ENCODE results near the gene TAF10.

Gene TAF10

GRCh38 chr11:6650980-6651379, 39.0 kb upstream of the TAF10 start:
- POLR2A ChIA-PET (ENCODE audit: low non-redundant PET), result no interaction called here
- H3K27ac ChIP-seq, result no peak overlapping the region
- no peak for TF ChIP-seq CTCF (conservative IDR thresholded peaks at IDR 0.05; ENCODE audit: low read depth)
- CTCF ChIA-PET, result no interaction called here
- no peak for DNase-seq (ENCODE audit: low spot score)

GRCh38 chr11:6650104-6650503, 38.1 kb upstream of the TAF10 start:
- CTCF ChIA-PET, result no interaction called here
- DNase-seq (ENCODE audit: low spot score), result no peak
- H3K27ac ChIP-seq, result no peak overlapping the region
- POLR2A ChIA-PET (ENCODE audit: low non-redundant PET), result no interaction called here
- no peak for TF ChIP-seq CTCF (conservative IDR thresholded peaks at IDR 0.05; ENCODE audit: low read depth)

GRCh38 chr11:6648501-6648900, 36.5 kb upstream of the TAF10 start:
- DNase-seq (ENCODE audit: low spot score), result no peak
- TF ChIP-seq CTCF (conservative IDR thresholded peaks at IDR 0.05; ENCODE audit: low read depth), result no peak
- H3K27ac ChIP-seq, result no peak overlapping the region
- ChIA-PET CTCF (no interaction called here), POLR2A (ENCODE audit: low non-redundant PET) (no interaction called here)

- ChIA-PET POLR2A (ENCODE audit: low non-redundant PET) (no interaction called here), CTCF (no interaction called here)
- H3K27ac ChIP-seq, result no peak overlapping the region
- no peak for TF ChIP-seq CTCF (conservative IDR thresholded peaks at IDR 0.05; ENCODE audit: low read depth)
- DNase-seq (ENCODE audit: low spot score), result no peak
Measured at GRCh38 chr11:6647836-6648235, 35.8 kb upstream of the TAF10 start.

- CTCF ChIA-PET, result no interaction called here
Measured at GRCh38 chr11:6646918-6647679, 35.1 kb upstream of the TAF10 start.

GRCh38 chr11:6646576-6646917, 34.5 kb upstream of the TAF10 start:
- CTCF ChIA-PET, result interaction anchor here (0.5 kb wide), 1 partner anchor 26 kb away, joined by 3 read pairs; no protein-coding TSS in a partner anchor
- DNase-seq (ENCODE audit: low spot score), result no peak
- no peak for TF ChIP-seq CTCF (conservative IDR thresholded peaks at IDR 0.05; ENCODE audit: low read depth)
- POLR2A ChIA-PET (ENCODE audit: low non-redundant PET), result no interaction called here
- H3K27ac ChIP-seq, result no peak overlapping the region

More at GRCh38 chr11:6646918-6647679, 35.1 kb upstream of the TAF10 start:
- no peak overlapping the region for H3K27ac ChIP-seq
- DNase-seq (ENCODE audit: low spot score), result no peak
- POLR2A ChIA-PET (ENCODE audit: low non-redundant PET), result no interaction called here
- TF ChIP-seq CTCF (conservative IDR thresholded peaks at IDR 0.05; ENCODE audit: low read depth), result no peak
